ACC112 (cell line): Measurements from ENCODE around the gene KCNJ12.

Source experiments
- H2AFZ ChIP-seq: fragments of 200-600 bp; sonication (generic); one replicate; pipeline ENCODE4 v1.6.0; 2017; ENCODE audit warnings: antibody characterized with exemption, low read length; ENCODE audit not compliant: unreplicated experiment
- H3K27ac ChIP-seq: fragments of 200-600 bp; sonication (generic); 2 replicates; pipeline ENCODE4 v1.5.1; 2014; ENCODE audit warnings: low read depth, mild to moderate bottlenecking, antibody characterized with exemption, low read length, moderate library complexity
- H3K27me3 ChIP-seq: fragments of 200-600 bp; sonication (generic); 2 replicates; pipeline ENCODE4 v1.6.1; 2014; ENCODE audit warnings: mild to moderate bottlenecking, antibody characterized with exemption, low read length, moderate library complexity, mixed read lengths; ENCODE audit not compliant: insufficient read depth
- H3K36me3 ChIP-seq: fragments of 200-600 bp; sonication (generic); 2 replicates; pipeline ENCODE4 v1.6.1; 2016; ENCODE audit warnings: mild to moderate bottlenecking, antibody characterized with exemption, low read length, moderate library complexity, mixed read lengths; ENCODE audit not compliant: insufficient read depth
- H3K4me1 ChIP-seq: fragments of 200-600 bp; sonication (generic); one replicate; pipeline ENCODE4 v1.6.1; 2016; ENCODE audit warnings: low read length, mixed read lengths; ENCODE audit not compliant: insufficient read depth, unreplicated experiment, control insufficient read depth
- H3K4me3 ChIP-seq: fragments of 200-600 bp; sonication (generic); 2 replicates; pipeline ENCODE4 v1.5.1; 2014; ENCODE audit warnings: mild to moderate bottlenecking, low read depth, low read length
- H3K79me2 ChIP-seq: fragments of 200-600 bp; sonication (generic); one replicate; pipeline ENCODE4 v1.6.0; 2016; ENCODE audit warnings: low read length; ENCODE audit not compliant: control insufficient read depth, unreplicated experiment, insufficient read depth

The KCNJ12 gene

DNA sequence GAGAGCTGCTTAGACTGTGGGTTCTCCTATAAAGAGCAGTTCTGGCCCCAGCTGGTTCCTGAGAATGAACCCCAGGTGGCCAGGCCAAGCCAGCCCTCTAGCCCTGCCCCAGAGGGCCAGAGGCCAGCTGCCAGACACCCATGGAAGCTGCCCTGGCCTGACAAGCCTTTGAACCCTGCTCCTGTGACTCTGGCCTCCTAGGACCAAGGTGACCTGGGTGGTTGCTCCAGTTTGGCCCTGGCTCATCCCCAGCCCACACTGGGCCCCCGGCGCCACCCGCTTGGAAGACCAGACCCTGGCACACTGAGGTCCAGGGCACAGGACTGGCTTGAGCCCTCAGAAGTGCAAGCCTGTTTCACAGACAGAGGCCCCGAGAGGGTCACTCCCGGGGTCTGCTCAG, 6.8 kb upstream of the KCNJ12 start:
- no peak overlapping the region for H3K4me3 ChIP-seq
- H3K27ac ChIP-seq: no peak overlapping the region
- H2AFZ ChIP-seq: no peak overlapping the region
- peaks cover under 1% of the 10 kb centered on the region for H3K4me1 ChIP-seq
- no peaks in the 10 kb centered on the region for H3K79me2 ChIP-seq
- H3K27me3 ChIP-seq: no peaks in the 10 kb centered on the region
- no peaks in the 10 kb centered on the region for H3K36me3 ChIP-seq

DNA sequence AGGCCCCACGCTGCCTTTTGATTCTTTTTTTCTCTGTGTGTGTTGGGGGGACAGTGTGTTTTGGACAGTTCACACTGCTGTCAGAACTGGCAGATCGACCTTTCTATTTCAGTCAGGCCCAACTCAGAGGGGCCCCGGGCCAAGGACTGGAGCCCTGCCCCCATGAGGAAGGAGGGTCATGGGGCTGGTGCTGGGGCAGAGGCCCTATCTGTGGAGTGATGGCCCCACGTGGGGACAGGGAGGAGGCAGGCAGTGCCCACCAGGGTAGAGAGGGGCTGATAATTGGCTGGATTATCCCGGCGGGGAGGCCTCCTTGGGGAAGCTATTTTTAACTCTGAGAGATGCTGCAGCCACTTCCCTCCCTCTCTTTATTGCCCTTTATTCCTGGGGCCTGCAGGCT, 5.7 kb upstream of the KCNJ12 start:
- no peak overlapping the region for H2AFZ ChIP-seq
- no peak overlapping the region for H3K4me3 ChIP-seq
- no peaks in the 10 kb centered on the region for H3K27me3 ChIP-seq
- peaks cover 5% of the 10 kb centered on the region for H3K4me1 ChIP-seq
- no peak overlapping the region for H3K27ac ChIP-seq
- H3K36me3 ChIP-seq: no peaks in the 10 kb centered on the region
- no peaks in the 10 kb centered on the region for H3K79me2 ChIP-seq

DNA sequence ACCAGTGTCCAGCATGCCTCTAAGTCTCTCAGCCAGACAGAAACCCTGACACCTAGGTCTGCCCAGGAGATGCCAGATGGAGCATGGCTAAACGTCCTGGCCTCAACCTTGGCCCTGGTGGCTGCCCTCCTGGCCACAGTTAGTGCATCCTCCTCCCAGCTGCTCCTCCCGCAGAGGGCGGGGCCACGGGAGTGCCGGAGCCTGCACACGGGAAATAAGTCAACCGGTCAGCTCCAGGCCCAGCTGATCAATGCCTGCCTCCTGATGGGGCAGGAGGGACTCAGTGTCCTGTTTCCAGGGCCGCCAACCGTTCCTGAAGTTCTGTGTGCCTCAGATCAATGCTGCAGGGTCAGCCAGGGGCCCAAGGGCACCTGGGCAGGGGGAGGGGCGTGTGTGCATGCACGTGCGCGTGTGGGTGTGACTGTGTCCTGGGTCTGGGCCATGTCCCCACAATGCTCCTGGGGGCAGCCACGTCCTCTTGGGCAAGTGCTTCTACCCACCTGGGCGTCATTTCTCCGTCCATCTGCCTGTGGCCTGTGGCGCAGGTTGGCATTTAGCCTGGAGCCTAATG, 4.6 kb upstream of the KCNJ12 start:
- Histone ChIP-seq H3K27ac (no peak overlapping the region), H3K36me3 (no peaks in the 10 kb centered on the region), H3K27me3 (no peaks in the 10 kb centered on the region), H3K4me1 (peaks cover 5% of the 10 kb centered on the region), H2AFZ (no peak overlapping the region), H3K79me2 (no peaks in the 10 kb centered on the region), H3K4me3 (no peak overlapping the region)

- H3K79me2 ChIP-seq: no peaks in the 10 kb centered on the region
- H3K4me1 ChIP-seq: peaks cover 5% of the 10 kb centered on the region
- no peak overlapping the region for H3K4me3 ChIP-seq
- no peak overlapping the region for H3K27ac ChIP-seq
- no peaks in the 10 kb centered on the region for H3K36me3 ChIP-seq
- no peak overlapping the region for H2AFZ ChIP-seq
- H3K27me3 ChIP-seq: no peaks in the 10 kb centered on the region
Observed at GRCh38 chr17:21372256-21372954, 3.8 kb upstream of the KCNJ12 start.

DNA sequence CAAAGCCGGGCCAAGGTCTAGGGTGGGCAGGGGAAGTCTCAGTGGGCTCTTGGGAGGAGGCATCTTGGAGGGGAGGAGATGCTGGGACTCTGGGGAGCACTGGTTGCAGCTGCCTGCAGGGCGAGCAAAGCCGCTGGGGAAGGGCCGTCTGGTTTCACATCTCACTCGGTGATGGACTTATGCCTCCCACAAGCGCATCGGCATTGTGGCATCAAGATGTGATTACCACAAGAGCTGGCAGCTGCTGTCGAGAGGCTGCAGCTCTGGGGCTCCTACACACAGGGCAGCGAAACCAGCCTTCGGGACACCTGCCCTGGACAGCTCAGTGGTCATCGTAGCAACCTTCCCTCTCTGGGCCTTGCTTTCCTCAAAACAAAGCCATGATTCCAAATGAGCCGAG, 3.1 kb upstream of the KCNJ12 start:
- no peak overlapping the region for H3K4me3 ChIP-seq
- H3K27ac ChIP-seq: no peak overlapping the region
- no peaks in the 10 kb centered on the region for H3K27me3 ChIP-seq
- no peaks in the 10 kb centered on the region for H3K36me3 ChIP-seq
- H3K4me1 ChIP-seq: peaks cover 8% of the 10 kb centered on the region
- peaks cover 1% of the 10 kb centered on the region for H3K79me2 ChIP-seq
- H2AFZ ChIP-seq: no peak overlapping the region

DNA sequence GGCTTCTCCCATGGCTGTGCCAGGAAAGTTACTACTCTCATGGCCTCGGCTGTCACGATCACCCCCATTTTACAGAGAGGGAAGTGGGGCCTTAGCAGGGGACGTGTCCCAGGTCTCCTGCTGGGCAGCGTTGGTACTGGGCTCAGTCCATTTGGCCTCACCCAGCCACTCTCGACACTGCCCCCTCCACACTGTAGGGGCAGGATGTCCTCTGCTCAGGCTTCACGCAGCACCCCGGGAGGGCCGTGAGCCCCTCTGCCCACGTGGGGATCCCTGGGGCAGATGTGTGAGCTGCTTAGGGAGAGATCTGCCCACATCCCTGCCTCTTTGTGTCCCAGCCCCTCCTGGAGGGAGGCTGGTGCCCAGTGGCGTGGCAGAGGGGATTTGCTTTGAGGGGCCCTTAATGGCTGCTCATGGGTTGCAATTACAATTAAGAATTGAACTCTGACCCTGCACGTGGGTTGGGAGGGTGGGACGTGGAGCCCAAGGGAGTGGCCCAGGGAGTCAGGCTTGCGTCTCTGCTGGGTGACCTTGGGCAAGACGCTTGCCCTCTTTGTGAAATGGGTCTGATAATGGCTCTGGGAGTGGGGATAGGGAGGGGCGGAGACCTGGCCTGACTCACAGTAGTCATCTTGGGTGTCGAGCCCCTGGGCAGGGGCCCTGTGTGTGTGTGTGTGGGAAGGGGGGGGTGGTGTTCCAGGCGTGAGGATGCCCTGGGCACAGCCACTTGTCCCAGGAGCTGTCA, 2.3 kb upstream of the KCNJ12 start:
- Histone ChIP-seq H3K4me3 (no peak overlapping the region), H3K27ac (no peak overlapping the region), H3K4me1 (peaks cover 12% of the 10 kb centered on the region), H3K27me3 (no peaks in the 10 kb centered on the region), H3K36me3 (no peaks in the 10 kb centered on the region), H2AFZ (no peak overlapping the region), H3K79me2 (peaks cover 2% of the 10 kb centered on the region)

DNA sequence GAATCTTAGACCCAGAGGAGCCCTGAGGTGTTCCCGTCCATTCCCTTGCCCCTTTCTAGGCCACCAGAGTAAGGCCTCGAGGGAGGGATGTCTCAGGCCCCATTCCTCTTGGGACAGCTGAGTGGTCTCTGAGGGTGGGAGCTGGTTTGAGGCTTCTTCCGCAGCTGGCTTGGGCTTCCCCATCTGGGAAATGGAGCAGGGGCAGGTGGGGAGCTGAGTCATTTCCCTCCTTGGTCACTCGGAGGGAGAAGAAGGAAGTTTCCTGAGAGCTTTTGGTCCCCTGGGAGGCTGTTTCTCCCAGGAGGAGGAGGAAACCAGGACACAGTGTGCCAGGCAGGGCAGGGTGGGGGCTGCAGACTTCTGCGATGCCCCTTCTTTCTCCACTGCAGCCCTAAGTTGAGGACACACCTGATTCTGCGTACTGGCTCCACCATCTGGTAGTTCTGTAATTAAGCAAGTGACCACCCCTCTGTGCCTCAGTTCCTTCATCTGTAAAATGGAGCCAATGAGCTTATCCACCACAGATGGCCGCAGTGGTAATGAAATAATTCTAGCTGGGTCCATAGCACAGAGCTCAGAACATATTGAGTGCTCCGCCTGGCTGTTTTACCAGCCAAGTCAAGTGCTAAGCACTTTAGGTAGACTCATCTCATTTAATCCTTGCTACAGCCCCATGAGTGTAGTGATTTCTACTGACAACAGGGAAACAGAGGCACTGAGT, 1.6 kb upstream of the KCNJ12 start:
- peaks cover 12% of the 10 kb centered on the region for H3K4me1 ChIP-seq
- H3K27ac ChIP-seq: no peak overlapping the region
- H2AFZ ChIP-seq: no peak overlapping the region
- H3K4me3 ChIP-seq: no peak overlapping the region
- H3K27me3 ChIP-seq: no peaks in the 10 kb centered on the region
- H3K36me3 ChIP-seq: no peaks in the 10 kb centered on the region
- peaks cover 2% of the 10 kb centered on the region for H3K79me2 ChIP-seq

GRCh38 chr17:21375162-21375560, 996 bp upstream of the KCNJ12 start:
- Histone ChIP-seq H3K27ac (no peak overlapping the region), H3K4me3 (no peak overlapping the region), H3K4me1 (peaks cover 12% of the 10 kb centered on the region), H3K27me3 (no peaks in the 10 kb centered on the region), H3K36me3 (no peaks in the 10 kb centered on the region), H3K79me2 (peaks cover 2% of the 10 kb centered on the region), H2AFZ (no peak overlapping the region)

GRCh38 chr17:21375757-21376080, 438 bp upstream of the KCNJ12 start:
- no peak overlapping the region for H3K27ac ChIP-seq

DNA sequence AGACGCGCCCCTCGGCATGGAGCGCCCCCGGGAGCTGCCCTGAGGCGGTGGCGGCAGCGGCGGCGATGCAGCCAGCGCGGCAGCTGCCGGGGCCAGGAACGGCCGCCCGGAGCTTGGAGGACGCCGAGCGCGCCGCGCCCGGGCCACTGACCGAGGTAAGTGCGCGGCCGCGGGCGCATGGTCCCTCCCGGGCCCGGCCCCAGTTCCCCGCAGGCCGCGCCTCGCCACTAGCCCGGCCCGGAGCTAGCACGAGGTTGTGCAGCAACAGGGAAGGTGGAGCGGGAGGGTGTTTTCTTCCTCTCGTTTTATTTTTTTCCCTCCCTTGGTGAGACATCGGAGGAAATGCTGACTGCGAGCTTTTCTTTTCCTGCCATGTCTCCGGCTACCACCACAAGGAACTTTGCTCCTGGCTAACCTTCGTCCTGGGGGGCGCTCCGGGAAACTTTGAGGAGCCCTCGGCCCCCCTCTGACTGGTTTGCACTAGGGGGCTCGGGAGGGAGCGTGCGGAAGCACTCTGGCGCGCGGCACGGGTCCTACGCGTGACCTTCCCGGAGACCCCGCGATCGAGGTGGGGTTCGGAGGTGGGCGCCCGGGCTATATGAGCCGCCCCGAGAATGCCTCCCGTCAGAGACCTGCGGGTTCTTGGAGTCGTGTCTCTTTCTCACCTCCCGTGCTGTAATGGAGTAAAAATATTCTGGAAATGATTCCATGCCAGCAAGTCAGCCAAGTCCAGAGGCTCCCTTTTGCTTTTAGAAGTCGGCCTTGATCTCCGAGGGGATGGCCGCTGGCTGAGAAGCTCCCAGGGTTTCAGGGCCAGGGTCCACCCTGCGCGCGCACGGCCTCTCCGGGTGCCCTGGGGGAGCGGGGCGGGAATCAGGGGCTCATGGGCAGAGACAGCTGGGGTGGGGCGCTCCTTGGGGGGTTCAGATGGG, 868 bp downstream of the KCNJ12 start:
- Histone ChIP-seq H3K79me2 (peaks cover 2% of the 10 kb centered on the region), H3K27me3 (no peaks in the 10 kb centered on the region)

More at GRCh38 chr17:21375757-21376080, 438 bp upstream of the KCNJ12 start:
- Histone ChIP-seq H2AFZ (no peak overlapping the region), H3K36me3 (no peaks in the 10 kb centered on the region), H3K4me3 (peak overlapping the region; percentile 77; the same call in 1 of the 2 replicates), H3K4me1 (peaks cover 12% of the 10 kb centered on the region), H3K79me2 (peaks cover 2% of the 10 kb centered on the region), H3K27me3 (no peaks in the 10 kb centered on the region)

More for the DNA sequence above, 868 bp downstream of the KCNJ12 start:
- no peaks in the 10 kb centered on the region for H3K36me3 ChIP-seq
- no peak overlapping the region for H3K27ac ChIP-seq
- peak overlapping the region; percentile 77 for H3K4me3 ChIP-seq
- H2AFZ ChIP-seq: peak overlapping the region; percentile 70
- peaks cover 12% of the 10 kb centered on the region for H3K4me1 ChIP-seq
